ENCODE data around the gene PSD4. TPM values are rescaled to one million over a fixed set of nuclear protein-coding genes. Genes with fewer than 3 reads are reported as not detected.

The PSD4 gene
- total and polyA plus RNA-seq, 2 donors from 2014 or later: 16.2 to 42.0 TPM

DNA sequence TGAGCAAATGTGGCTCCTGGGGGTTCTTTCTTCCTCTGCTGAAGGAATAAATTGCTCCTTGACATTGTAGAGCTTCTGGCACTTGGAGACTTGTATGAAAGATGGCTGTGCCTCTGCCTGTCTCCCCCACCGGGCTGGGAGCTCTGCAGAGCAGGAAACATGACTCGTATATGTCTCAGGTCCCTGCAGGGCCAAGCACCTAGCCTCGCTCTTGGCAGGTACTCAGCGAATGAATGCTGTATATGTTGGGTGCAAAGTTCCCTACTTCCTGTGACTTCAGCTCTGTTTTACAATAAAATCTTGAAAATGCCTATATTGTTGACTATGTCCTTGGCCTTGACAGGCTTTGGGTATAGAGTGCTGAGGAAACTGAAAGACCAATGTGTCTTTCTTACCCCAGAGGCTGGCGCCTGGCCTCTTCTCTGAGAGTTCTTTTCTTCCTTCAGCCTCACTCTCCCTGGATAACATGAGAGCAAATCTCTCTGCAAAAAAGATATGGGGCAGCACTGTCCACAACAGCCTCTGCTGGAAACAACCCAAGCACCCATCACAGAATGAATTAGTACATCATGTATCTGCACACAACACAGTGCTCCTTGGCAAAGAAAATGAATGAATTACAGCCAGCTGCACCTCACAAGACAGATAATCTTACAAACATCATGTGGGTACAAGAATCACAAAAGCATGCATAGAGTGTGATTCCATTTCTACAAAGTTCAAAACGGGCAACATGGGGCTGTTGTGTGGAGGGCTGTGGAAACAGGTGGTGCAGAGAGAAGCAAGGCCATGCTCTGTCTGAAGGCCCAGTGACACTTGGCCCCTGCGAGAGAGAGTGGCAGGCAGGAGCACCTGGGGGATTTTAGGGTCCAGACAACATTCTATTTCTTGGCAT, 39.8 kb upstream of the PSD4 start:
- Histone ChIP-seq H3K9ac (ENCODE audit: low read length in 3 of 3) (no peak overlapping the region), H3K27me3 (ENCODE audit: control insufficient read depth, insufficient read depth, low read length) (no peaks in the 10 kb centered on the region), H3K4me3 (ENCODE audit: low read length in 3 of 3) (no peak overlapping the region), H3K9me3 (ENCODE audit: control insufficient read depth in 2 of 3, insufficient read depth in 1 of 3, low read length in 3 of 3) (no peaks in the 10 kb centered on the region), H3K4me1 (ENCODE audit: control insufficient read depth in 2 of 3, insufficient read depth in 2 of 3, low read depth in 1 of 3, low read length in 3 of 3) (no peaks in the 10 kb centered on the region), H3K36me3 (ENCODE audit: control insufficient read depth in 2 of 3, insufficient read depth in 3 of 3, low read length in 3 of 3) (no peaks in the 10 kb centered on the region), H3K27ac (ENCODE audit: low read depth in 2 of 2, low read length in 2 of 2) (no peak overlapping the region)
- DNase-seq: no peak
- no peak for FAIRE-seq
- TF ChIP-seq, protein P1, sequence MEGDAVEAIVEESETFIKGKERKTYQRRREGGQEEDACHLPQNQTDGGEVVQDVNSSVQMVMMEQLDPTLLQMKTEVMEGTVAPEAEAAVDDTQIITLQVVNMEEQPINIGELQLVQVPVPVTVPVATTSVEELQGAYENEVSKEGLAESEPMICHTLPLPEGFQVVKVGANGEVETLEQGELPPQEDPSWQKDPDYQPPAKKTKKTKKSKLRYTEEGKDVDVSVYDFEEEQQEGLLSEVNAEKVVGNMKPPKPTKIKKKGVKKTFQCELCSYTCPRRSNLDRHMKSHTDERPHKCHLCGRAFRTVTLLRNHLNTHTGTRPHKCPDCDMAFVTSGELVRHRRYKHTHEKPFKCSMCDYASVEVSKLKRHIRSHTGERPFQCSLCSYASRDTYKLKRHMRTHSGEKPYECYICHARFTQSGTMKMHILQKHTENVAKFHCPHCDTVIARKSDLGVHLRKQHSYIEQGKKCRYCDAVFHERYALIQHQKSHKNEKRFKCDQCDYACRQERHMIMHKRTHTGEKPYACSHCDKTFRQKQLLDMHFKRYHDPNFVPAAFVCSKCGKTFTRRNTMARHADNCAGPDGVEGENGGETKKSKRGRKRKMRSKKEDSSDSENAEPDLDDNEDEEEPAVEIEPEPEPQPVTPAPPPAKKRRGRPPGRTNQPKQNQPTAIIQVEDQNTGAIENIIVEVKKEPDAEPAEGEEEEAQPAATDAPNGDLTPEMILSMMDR (IDR thresholded peaks at IDR 0.05; ENCODE audit: borderline replicate concordance, extremely low read depth, insufficient read depth): no peak
- intact Hi-C loops (cut with DNase I): loop anchor here (5.0 kb wide), 1 partner anchor 238 kb away; no protein-coding TSS in a partner anchor

DNA sequence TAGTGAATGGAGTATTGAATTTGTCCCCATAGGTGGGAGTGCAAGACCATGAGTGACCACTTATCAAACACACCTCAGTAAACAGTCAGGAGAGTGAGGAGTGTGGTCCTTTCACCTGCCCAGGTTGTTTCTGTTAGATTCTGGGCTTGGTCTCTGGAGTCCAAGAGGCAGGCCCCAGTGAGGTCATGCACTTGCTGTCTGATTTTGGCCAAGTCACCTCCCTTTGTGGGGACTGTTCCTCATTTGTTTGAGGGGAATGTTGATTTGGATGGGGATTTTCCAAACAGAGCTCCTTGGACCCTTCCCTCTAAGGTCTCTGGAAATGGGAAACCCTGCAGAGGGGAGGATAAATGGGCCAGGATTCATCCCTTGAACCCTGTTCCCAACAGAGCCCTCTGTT, 39.1 kb upstream of the PSD4 start:
- H3K4me1 ChIP-seq (ENCODE audit: control insufficient read depth in 2 of 3, insufficient read depth in 2 of 3, low read depth in 1 of 3, low read length in 3 of 3): no peaks in the 10 kb centered on the region
- H3K27me3 ChIP-seq (ENCODE audit: control insufficient read depth, insufficient read depth, low read length): no peaks in the 10 kb centered on the region
- TF ChIP-seq, protein P1 (IDR thresholded peaks at IDR 0.05; ENCODE audit: borderline replicate concordance, extremely low read depth, insufficient read depth): no peak
- no peak overlapping the region for H3K9ac ChIP-seq (ENCODE audit: low read length in 3 of 3)
- intact Hi-C loops (cut with DNase I): loop anchor here (5.0 kb wide), 1 partner anchor 238 kb away; no protein-coding TSS in a partner anchor
- no peak for FAIRE-seq
- H3K36me3 ChIP-seq (ENCODE audit: control insufficient read depth in 2 of 3, insufficient read depth in 3 of 3, low read length in 3 of 3): no peaks in the 10 kb centered on the region
- H3K9me3 ChIP-seq (ENCODE audit: control insufficient read depth in 2 of 3, insufficient read depth in 1 of 3, low read length in 3 of 3): no peaks in the 10 kb centered on the region
- no peak for DNase-seq
- no peak overlapping the region for H3K4me3 ChIP-seq (ENCODE audit: low read length in 3 of 3)
- H3K27ac ChIP-seq (ENCODE audit: low read depth in 2 of 2, low read length in 2 of 2): no peak overlapping the region

DNA sequence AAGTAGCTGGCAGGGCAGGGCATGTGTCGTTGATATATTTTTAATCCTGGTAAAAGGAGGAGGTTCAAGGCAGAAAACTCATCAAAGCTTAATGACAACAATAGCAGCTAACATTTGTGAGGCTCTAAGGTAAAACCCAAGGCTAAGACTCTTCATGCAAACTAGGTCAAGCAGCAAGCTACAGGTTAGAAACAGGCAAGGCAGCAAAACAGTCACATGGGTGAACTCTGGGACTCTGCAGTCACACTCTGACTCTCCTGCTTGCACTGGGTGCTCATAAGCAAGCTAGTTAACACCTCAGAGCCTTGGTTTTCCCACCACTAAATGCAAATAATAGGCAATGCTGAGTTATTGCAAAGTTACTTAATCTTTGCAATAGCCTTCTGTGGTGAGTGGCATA, 38.5 kb upstream of the PSD4 start:
- DNase-seq (no peak), FAIRE-seq (no peak)
- no peak overlapping the region for H3K4me3 ChIP-seq (ENCODE audit: low read length in 3 of 3)
- no peaks in the 10 kb centered on the region for H3K27me3 ChIP-seq (ENCODE audit: control insufficient read depth, insufficient read depth, low read length)
- intact Hi-C loops (cut with DNase I): no loop called here
- H3K9me3 ChIP-seq (ENCODE audit: control insufficient read depth in 2 of 3, insufficient read depth in 1 of 3, low read length in 3 of 3): no peaks in the 10 kb centered on the region
- no peak overlapping the region for H3K9ac ChIP-seq (ENCODE audit: low read length in 3 of 3)
- H3K27ac ChIP-seq (ENCODE audit: low read depth in 2 of 2, low read length in 2 of 2): no peak overlapping the region
- H3K4me1 ChIP-seq (ENCODE audit: control insufficient read depth in 2 of 3, insufficient read depth in 2 of 3, low read depth in 1 of 3, low read length in 3 of 3): no peaks in the 10 kb centered on the region
- TF ChIP-seq, protein P1 (IDR thresholded peaks at IDR 0.05; ENCODE audit: borderline replicate concordance, extremely low read depth, insufficient read depth): no peak
- no peaks in the 10 kb centered on the region for H3K36me3 ChIP-seq (ENCODE audit: control insufficient read depth in 2 of 3, insufficient read depth in 3 of 3, low read length in 3 of 3)

Data from kidney (tissue), 14 donors.